Measurements from ENCODE around the gene TRPV2. TPM values are rescaled to one million over a fixed set of nuclear protein-coding genes. Genes with fewer than 3 reads are reported as not detected.

TRPV2 gene
- total RNA-seq, 1 donor from 2014 or later: 1.7 TPM

DNA sequence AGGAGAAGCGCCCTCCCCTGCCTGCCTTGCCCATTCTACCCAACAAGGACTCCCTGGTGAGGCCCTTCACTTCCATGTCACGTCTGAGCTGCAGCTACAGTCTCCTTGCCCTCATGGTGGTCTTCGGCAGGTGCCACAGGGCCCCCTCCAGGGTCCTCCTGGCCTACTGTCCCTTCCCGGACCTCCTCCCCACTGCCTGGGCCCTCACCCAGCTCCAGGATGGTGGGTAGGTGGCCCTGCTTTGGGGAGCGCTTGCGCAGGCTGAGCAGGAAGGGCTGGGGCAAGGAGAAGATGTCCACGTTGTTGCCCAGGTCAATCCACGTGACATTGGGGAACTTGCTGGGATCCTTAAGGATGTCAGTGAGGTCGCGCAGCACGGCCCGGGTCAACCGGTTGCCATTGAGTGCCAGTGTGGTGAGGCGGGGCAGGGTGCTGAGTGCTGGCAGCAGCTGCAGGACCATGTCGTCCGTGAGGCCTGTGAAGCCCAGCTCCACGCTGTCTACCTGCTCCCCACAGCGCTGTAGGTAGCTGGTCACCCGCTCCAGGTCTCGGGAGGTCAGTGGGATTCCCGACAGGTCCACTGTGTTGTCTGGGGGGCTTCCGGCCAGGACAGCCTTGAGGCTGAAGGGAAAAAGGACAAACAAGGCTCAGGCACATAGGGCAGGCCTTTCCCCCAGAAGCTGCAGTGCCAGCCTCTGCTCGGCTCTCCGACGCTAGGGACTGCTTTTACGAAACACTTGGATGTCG is 28.3 kb downstream of the TRPV2 start:
- no peak for DNase-seq (ENCODE audit: extremely low spot score, unreplicated experiment)
- Mint-ChIP-seq H3K4me1 (ENCODE audit: unreplicated experiment) (peaks cover 28% of the 10 kb centered on the region), H3K27me3 (no peaks in the 10 kb centered on the region), H3K27ac (peak overlapping the region; percentile 70), H3K36me3 (peaks cover 43% of the 10 kb centered on the region), H3K9me3 (no peaks in the 10 kb centered on the region), H3K4me3 (no peak overlapping the region)
- TF ChIP-seq, protein P1, sequence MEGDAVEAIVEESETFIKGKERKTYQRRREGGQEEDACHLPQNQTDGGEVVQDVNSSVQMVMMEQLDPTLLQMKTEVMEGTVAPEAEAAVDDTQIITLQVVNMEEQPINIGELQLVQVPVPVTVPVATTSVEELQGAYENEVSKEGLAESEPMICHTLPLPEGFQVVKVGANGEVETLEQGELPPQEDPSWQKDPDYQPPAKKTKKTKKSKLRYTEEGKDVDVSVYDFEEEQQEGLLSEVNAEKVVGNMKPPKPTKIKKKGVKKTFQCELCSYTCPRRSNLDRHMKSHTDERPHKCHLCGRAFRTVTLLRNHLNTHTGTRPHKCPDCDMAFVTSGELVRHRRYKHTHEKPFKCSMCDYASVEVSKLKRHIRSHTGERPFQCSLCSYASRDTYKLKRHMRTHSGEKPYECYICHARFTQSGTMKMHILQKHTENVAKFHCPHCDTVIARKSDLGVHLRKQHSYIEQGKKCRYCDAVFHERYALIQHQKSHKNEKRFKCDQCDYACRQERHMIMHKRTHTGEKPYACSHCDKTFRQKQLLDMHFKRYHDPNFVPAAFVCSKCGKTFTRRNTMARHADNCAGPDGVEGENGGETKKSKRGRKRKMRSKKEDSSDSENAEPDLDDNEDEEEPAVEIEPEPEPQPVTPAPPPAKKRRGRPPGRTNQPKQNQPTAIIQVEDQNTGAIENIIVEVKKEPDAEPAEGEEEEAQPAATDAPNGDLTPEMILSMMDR (conservative IDR thresholded peaks at IDR 0.05): no peak

DNA sequence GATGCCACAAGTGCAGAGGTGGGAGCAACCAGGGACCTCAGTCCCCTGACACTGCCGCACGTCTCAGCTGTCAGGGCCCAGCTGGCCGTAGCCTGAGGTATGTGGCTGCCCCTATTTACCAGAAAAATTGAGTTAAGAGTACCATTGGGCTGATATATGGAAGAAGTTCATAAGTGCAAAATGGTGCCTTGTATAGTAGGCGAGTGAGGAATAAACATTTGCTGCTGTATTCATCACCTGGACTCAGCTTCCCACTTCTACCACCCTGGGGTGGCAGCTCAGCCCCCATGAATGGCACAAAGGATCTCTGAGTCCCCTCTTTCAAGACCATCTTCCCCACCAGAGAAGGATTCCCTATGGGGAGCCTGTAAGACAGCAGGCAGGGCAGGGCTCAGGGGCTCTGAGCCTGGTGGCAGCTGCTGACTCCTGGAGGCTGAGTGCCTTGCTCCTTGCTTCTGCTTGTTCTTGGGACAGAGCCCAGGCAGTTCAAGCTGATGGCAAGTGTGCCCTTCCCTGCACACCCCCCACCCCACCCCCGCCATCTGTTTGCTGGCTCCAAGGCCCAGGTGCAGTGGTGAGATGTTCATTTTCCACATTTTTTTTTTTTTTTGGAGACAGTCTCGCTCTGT is 29.0 kb downstream of the TRPV2 start:
- peak overlapping the region; percentile 41 for H3K27ac Mint-ChIP-seq

DNA sequence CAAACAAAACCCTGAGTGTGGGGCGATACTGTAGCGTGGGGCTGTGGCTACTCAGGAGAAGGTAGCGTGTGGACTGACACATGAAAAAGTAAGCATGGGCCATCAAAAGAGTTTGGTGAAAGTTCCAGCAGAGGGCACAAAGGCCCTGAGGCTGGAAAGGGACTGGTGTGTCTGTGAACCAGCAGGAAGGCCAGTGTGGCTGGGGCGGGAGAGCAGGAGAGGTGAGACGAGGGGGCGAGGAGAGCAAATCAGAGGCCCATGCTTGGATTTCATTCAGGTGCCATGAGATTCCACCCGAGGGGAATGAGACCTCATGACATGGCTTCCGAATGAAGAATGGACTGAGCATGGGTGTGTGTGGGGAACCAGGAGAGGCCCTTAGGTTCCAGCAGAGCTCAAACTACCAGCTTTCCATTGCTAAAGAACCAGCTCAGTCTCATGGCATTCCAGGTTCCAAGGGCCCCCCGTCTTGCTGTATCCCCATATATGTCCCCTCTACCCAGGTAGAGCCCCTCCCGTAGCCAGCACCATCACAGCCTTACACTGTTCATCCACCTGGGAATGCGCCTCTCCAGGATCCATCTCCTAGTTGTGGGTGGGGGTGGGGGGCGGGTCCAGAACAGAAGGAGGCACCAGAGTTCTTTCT is 31.1 kb downstream of the TRPV2 start:
- Mint-ChIP-seq H3K27me3 (no peaks in the 10 kb centered on the region), H3K9me3 (no peaks in the 10 kb centered on the region), H3K27ac (no peak overlapping the region), H3K4me3 (no peak overlapping the region), H3K36me3 (peaks cover 22% of the 10 kb centered on the region), H3K4me1 (ENCODE audit: unreplicated experiment) (peaks cover 17% of the 10 kb centered on the region)
- TF ChIP-seq, protein P1 (conservative IDR thresholded peaks at IDR 0.05): no peak
- DNase-seq (ENCODE audit: extremely low spot score, unreplicated experiment): no peak

More for the DNA sequence above, 29.0 kb downstream of the TRPV2 start:
- no peaks in the 10 kb centered on the region for H3K27me3 Mint-ChIP-seq
- no peaks in the 10 kb centered on the region for H3K9me3 Mint-ChIP-seq
- H3K4me3 Mint-ChIP-seq: no peak overlapping the region
- TF ChIP-seq, protein P1 (conservative IDR thresholded peaks at IDR 0.05): no peak
- DNase-seq (ENCODE audit: extremely low spot score, unreplicated experiment): no peak
- H3K36me3 Mint-ChIP-seq: peaks cover 39% of the 10 kb centered on the region
- peaks cover 28% of the 10 kb centered on the region for H3K4me1 Mint-ChIP-seq (ENCODE audit: unreplicated experiment)

DNA sequence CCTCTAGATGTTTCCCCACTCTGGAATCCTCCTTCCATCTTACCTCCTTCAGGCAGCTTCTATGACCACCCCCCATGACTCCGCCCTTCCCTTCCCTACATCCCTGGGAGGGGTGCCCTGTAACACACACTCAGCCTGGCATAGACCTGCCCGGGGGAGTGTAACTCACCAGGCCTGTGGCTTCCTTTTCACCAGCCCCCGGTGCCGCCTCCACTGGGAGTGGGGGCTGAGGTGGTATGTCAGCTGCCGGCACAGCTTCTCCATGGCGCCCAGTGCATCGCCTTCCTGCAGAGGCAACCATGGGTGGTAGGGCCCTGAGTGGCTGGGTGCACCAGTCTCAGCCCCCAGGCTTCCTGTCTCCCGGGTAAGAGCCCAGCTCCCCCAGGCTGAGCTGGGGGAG is 32.3 kb downstream of the TRPV2 start:
- no peak overlapping the region for H3K4me3 Mint-ChIP-seq
- no peaks in the 10 kb centered on the region for H3K9me3 Mint-ChIP-seq
- no peaks in the 10 kb centered on the region for H3K27me3 Mint-ChIP-seq
- no peak overlapping the region for H3K27ac Mint-ChIP-seq
- H3K36me3 Mint-ChIP-seq: peaks cover 12% of the 10 kb centered on the region
- TF ChIP-seq, protein P1 (conservative IDR thresholded peaks at IDR 0.05): no peak
- H3K4me1 Mint-ChIP-seq (ENCODE audit: unreplicated experiment): peaks cover 6% of the 10 kb centered on the region
- DNase-seq (ENCODE audit: extremely low spot score, unreplicated experiment): no peak

DNA sequence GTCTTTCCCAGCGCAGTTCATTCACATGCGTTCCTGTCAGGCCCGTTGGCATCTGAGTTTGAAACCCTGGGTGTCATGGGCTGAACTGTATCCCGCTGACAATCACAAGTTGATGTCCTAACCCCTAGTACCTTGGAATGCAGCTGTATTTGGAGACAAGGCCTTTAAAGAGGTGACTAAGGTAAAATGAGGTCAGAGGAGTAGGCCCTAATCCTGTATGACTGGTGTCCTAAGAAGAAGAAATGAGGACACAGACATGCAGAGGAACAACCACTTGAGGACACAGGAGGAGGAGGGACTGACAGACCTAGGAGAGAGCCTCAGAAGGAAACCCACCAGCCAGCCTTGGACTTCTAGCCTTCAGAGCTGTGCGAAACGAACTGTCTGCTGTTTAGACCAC is 33.1 kb downstream of the TRPV2 start:
- peaks cover 2% of the 10 kb centered on the region for H3K27me3 Mint-ChIP-seq
- H3K27ac Mint-ChIP-seq: no peak overlapping the region
- TF ChIP-seq, protein P1 (conservative IDR thresholded peaks at IDR 0.05): no peak
- DNase-seq (ENCODE audit: extremely low spot score, unreplicated experiment): no peak
- no peak overlapping the region for H3K4me3 Mint-ChIP-seq
- H3K4me1 Mint-ChIP-seq (ENCODE audit: unreplicated experiment): peaks cover 11% of the 10 kb centered on the region
- H3K9me3 Mint-ChIP-seq: no peaks in the 10 kb centered on the region
- peaks cover 11% of the 10 kb centered on the region for H3K36me3 Mint-ChIP-seq

All from type B pancreatic cell (in vitro differentiated cells).